Measurements from ENCODE around the gene IGSF6.

The IGSF6 gene

DNA sequence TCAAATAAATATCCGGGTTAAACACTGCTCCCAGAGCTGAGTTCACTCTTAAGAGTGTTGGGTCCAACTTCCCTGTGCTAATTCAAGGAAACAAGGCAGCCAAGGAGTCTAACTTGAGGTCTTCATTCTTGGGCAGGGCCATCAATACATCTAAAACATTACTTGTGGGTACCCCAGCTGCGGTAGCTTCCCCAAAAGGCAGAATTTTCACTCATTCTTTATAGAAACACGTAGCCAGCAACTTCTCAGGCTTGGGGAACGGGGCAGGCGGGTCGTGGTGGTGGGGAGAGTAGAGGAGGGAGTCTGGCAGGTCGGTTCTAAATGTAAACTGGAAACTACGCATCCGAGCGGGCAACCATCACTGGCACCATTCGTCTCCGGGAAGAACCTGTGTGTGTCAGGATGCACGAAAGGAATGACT is 53.7 kb downstream of the IGSF6 start:
- DNase-seq = no peak

- no peak for DNase-seq
These were observed 54.2 kb downstream of the IGSF6 start for GRCh38 chr16:21598206-21598605.

GRCh38 chr16:21597561-21598030 is 54.8 kb downstream of the IGSF6 start:
- DNase-seq = no peak

DNA sequence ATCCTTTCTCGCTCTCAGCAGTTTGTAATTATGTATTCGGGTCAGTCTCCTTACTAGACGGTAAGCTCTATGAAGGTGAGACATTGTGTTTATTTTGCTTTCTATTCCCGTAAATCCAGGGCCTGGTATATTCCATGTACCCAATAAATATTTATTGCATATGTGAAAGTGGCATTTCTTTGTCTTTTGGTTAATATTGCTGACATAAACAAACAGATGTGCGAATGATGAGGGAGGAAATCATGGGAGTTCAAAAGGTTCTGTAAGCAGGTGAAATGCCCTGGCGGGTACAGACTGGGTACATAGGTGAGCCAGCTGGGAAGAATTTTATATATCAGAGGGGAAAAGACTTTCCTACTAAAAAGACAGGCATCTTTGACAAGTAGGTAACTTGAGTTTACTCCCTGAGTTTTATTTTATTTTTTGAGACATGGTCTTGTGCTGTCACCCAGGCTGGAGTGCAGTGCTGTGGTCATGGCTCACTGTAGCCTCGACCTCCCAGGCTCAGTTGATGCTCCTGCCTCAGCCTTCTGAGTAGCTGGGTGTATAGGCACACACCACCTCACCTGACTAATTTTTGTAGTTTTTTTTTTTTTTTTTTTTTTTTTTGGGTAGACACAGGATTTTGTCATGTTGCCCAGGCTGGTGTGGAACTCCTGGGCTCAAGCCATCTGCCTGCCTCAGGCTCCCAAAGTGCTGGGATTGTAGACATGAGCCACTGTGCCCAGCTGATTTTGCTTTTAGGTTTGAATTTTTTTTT is 58.7 kb downstream of the IGSF6 start:
- DNase-seq = no peak

DNA sequence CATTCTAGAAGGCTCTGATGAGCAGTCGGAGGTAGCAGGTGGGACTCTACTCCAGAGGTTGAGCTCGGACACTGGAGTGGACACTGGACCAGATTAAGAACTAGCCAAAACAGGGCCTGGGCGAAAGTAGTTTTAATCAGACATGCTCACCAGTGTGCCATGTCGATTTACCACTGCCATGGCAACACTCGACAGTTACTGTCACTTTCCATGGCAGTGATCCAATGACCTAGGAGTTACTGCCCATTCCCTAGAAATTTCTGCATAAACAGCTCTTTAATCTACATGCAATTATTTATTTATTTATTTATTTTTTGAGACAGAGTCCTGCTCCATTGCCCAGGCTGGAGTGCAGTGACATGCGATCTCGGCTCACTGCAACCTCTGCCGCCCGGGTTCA is 60.2 kb downstream of the IGSF6 start:
- no peak for DNase-seq

DNA sequence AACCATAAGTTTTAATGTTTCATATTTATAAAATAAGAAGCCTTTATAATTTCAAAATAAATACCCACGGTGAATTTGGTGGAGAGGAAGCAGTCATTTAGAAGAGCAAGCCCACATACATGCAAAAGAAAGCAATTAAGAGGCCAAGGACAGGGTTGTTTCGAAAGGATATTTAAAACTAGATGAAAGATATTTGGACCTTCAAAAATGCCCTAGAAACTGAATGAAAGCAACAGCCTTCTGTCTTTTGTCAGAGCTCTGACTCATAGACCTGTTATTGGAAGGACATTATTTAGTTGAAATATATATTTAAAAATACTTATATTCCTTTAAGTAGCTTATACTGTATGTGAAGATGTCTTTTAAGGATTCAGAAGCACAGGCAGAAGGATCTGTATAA is 61.6 kb downstream of the IGSF6 start:
- no peak for DNase-seq

DNA sequence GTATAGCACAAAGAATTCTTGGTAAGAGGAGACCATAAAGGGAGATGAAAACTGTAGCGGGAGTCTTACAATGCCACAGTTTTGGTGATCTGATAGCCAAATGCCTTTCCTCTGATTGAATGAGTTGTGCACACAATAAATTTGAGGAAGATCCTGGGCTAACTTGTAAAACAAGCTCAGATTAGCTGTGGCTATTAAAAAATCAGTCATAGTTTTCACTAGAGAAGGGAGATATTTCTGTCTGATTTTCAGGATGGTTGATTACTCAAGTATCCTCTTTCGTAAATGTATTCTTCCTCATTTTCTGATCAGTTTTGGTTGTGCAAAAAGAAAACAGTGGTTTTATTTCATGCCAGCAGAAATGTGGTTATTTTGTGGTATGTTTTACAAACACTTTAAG is 62.1 kb downstream of the IGSF6 start:
- DNase-seq = no peak

- no peak for DNase-seq
These were observed 62.9 kb downstream of the IGSF6 start for GRCh38 chr16:21589551-21589950.

All from CD4-positive, alpha-beta T cell treated with Interleukin-15 for 1 hour (primary cell).